Measurements from ENCODE around the gene POLR2C. TPM values are rescaled to one million over a fixed set of nuclear protein-coding genes. Genes with fewer than 3 reads are reported as not detected.

POLR2C gene
- total RNA-seq, 2 donors from 2014 or later, result 34.9 to 77.3 TPM

GRCh38 chr16:57480754-57481230, 18.3 kb downstream of the POLR2C start:
- Histone ChIP-seq H3K27ac (peak overlapping the region; percentile 58 to 84 (median 68)), H3K4me1 (peaks cover 84% of the 10 kb centered on the region), H3K4me3 (no peak overlapping the region), H3K27me3 (no peaks in the 10 kb centered on the region), H3K9me3 (no peaks in the 10 kb centered on the region), H3K36me3 (replicated peaks in 1 of 2; ENCODE audit: insufficient read depth in 1 of 2, low read depth in 2 of 2) (no peaks in the 10 kb centered on the region)
- DNase-seq (no peak), ATAC-seq (no peak)
- intact Hi-C loops (cut with DNase I), result no loop called here
- WGBS, 2 donors, result 0 to 54% methylated on average over 1 to 6 of the region's 6 CpGs
- no peak for TF ChIP-seq POLR2A (IDR thresholded peaks at IDR 0.05)
- no peak for TF ChIP-seq CTCF (IDR thresholded peaks at IDR 0.05)

- Histone ChIP-seq H3K27me3 (no peaks in the 10 kb centered on the region), H3K27ac (peak overlapping the region in 3 of 4 donors; percentile 58 to 84 (median 72)), H3K4me1 (peaks cover 81% of the 10 kb centered on the region), H3K36me3 (replicated peaks in 1 of 2; ENCODE audit: insufficient read depth in 1 of 2, low read depth in 2 of 2) (no peaks in the 10 kb centered on the region), H3K4me3 (no peak overlapping the region), H3K9me3 (no peaks in the 10 kb centered on the region)
- ATAC-seq (no peak), DNase-seq (no peak)
- 87 to 89% methylated on average over 4 of the region's 4 CpGs for WGBS, 2 donors
- intact Hi-C loops (cut with DNase I), result no loop called here
- TF ChIP-seq POLR2A (IDR thresholded peaks at IDR 0.05), result no peak
- TF ChIP-seq CTCF (IDR thresholded peaks at IDR 0.05), result no peak
Measured at GRCh38 chr16:57481421-57481820, 18.9 kb downstream of the POLR2C start.

GRCh38 chr16:57482845-57483545, 20.5 kb downstream of the POLR2C start:
- peaks cover 71% of the 10 kb centered on the region for H3K4me1 ChIP-seq
- H3K27me3 ChIP-seq, result no peaks in the 10 kb centered on the region
- WGBS, 2 donors, result 62% methylated on average over 10 to 13 of the region's 14 CpGs
- ATAC-seq (no peak), DNase-seq (peak in 3 of 4 donors; percentile 31 to 57 (median 49))
- no peak overlapping the region for H3K4me3 ChIP-seq
- H3K9me3 ChIP-seq, result no peaks in the 10 kb centered on the region
- no peak for TF ChIP-seq CTCF (IDR thresholded peaks at IDR 0.05)
- no peak for TF ChIP-seq POLR2A (IDR thresholded peaks at IDR 0.05)
- H3K27ac ChIP-seq, result peak overlapping the region in 2 of 4 donors; percentile 51 to 55
- no peaks in the 10 kb centered on the region for H3K36me3 ChIP-seq (replicated peaks in 1 of 2; ENCODE audit: insufficient read depth in 1 of 2, low read depth in 2 of 2)
- intact Hi-C loops (cut with DNase I), result no loop called here

- TF ChIP-seq POLR2A (IDR thresholded peaks at IDR 0.05) (no peak), CTCF (IDR thresholded peaks at IDR 0.05) (no peak)
- Histone ChIP-seq H3K4me1 (peaks cover 62% of the 10 kb centered on the region), H3K9me3 (no peaks in the 10 kb centered on the region), H3K4me3 (no peak overlapping the region), H3K27ac (peak overlapping the region in 2 of 4 donors; percentile 51 to 55), H3K27me3 (no peaks in the 10 kb centered on the region), H3K36me3 (replicated peaks in 1 of 2; ENCODE audit: insufficient read depth in 1 of 2, low read depth in 2 of 2) (no peaks in the 10 kb centered on the region)
- peak in 2 of 4 donors; percentile 32 to 41 for DNase-seq
- ATAC-seq, result no peak
- 58 to 63% methylated on average over 7 to 18 of the region's 19 CpGs for WGBS, 2 donors
- intact Hi-C loops (cut with DNase I), result no loop called here
Measured at GRCh38 chr16:57483725-57484514, 21.4 kb downstream of the POLR2C start.

Measured in body of pancreas (tissue), 4 donors.